ENCODE data around the gene SYNDIG1.

GRCh38 chr20:24560571-24561491 lies 91.4 kb downstream of the SYNDIG1 start:
- TF ChIP-seq, protein P1, sequence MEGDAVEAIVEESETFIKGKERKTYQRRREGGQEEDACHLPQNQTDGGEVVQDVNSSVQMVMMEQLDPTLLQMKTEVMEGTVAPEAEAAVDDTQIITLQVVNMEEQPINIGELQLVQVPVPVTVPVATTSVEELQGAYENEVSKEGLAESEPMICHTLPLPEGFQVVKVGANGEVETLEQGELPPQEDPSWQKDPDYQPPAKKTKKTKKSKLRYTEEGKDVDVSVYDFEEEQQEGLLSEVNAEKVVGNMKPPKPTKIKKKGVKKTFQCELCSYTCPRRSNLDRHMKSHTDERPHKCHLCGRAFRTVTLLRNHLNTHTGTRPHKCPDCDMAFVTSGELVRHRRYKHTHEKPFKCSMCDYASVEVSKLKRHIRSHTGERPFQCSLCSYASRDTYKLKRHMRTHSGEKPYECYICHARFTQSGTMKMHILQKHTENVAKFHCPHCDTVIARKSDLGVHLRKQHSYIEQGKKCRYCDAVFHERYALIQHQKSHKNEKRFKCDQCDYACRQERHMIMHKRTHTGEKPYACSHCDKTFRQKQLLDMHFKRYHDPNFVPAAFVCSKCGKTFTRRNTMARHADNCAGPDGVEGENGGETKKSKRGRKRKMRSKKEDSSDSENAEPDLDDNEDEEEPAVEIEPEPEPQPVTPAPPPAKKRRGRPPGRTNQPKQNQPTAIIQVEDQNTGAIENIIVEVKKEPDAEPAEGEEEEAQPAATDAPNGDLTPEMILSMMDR (conservative IDR thresholded peaks at IDR 0.05; ENCODE audit: low read depth, low read length): no peak
- no peak for TF ChIP-seq BHLHE40 (IDR thresholded peaks at IDR 0.05; ENCODE audit: low read depth, low read length)
- no peak for TF ChIP-seq ELK1 (IDR thresholded peaks at IDR 0.05; ENCODE audit: borderline replicate concordance, low read depth, low read length)
- no peak for TF ChIP-seq POLR2A (IDR thresholded peaks at IDR 0.05; ENCODE audit: low read depth, low read length)

Measured in IMR-90 (cell line).